ENCODE measurements around the gene PCBP3. TPM values are rescaled to one million over a fixed set of nuclear protein-coding genes. Genes with fewer than 3 reads are reported as not detected.

The PCBP3 gene
- total RNA-seq, 2 donors from 2014 or later: 2.1 to 5.3 TPM

DNA sequence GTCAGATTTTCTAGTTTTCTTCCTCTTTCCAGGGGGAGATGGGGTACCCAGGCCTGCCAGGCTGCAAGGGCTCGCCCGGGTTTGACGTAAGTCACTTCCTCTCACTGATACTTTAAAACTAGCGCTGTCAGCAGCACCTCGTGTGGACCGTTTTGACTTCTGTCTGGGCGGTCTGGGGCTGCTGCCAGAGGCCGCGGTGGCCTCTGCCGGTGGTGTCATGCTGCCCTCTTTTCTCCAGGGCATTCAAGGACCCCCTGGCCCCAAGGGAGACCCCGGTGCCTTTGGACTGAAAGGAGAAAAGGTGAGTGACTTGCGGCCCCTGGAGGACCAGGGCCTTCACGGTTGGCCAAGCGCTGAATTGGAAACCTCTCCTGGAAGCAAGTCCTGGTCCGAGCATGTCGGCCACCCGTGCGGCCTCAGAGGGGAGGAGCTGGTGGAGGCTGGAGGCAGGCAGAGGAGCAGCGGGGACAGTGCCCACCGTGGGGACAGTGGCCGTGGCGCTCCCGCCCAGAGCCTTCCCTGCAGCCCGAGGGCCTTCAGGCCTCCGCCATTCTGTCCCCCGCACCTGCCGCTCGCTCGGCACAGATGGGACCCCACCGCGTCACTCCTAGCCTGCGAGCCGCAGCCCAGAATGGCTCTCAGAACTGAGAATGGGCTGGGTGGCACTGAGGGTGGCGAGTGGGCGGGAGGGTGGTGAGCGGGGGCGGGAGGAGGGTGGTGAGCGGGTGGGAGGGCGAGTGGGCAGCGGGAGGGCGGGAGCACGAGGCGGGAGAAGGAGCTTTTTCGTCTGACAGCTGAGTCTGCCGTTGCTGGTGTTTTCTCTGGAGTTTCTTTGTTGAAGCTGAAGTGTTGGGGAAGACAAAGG, 347.4 kb downstream of the PCBP3 start:
- no peaks in the 10 kb centered on the region for H3K4me1 ChIP-seq
- TF ChIP-seq CTCF (IDR thresholded peaks at IDR 0.05): no peak
- DNase-seq: peak; percentile 12
- intact Hi-C loops (cut with DNase I): no loop called here
- no peak overlapping the region for H3K9ac ChIP-seq (ENCODE audit: low read depth in 2 of 2, low read length in 2 of 2)
- H3K36me3 ChIP-seq: no peaks in the 10 kb centered on the region
- H3K9me3 ChIP-seq: no peaks in the 10 kb centered on the region
- no peak overlapping the region for H3K4me3 ChIP-seq
- H3K27ac ChIP-seq: no peak overlapping the region
- H3K27me3 ChIP-seq: no peaks in the 10 kb centered on the region

DNA sequence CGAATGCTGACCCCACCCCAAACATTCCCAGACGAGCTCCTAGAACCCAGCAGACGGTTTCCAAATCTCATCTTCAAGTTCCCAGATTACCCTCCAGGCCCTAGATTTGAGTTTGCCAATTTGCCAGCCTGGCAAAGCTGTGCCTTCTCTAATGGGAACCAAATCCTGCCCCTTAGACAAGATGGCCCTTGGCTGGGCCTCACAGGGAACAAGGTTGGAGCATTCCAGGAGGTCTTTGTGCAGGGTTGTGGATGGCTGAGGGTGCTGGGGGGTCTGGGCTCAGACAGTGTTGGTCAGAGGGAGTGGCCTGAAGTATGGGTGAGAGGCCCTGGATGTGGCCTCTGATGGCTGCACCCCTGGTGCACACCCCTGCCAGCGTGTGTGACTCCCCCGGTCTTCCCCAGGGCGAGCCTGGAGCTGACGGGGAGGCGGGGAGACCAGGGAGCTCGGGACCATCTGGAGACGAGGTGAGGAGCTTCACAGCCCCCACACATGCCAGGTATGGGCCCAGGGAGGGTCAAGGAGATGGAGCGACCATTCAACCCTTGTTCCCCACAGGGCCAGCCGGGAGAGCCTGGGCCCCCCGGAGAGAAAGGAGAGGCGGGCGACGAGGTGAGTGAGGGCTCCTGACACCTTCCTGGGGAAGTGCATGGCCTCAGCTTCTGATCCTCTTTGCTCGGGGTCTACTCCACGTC, 348.2 kb downstream of the PCBP3 start:
- Histone ChIP-seq H3K9ac (ENCODE audit: low read depth in 2 of 2, low read length in 2 of 2) (no peak overlapping the region), H3K27ac (no peak overlapping the region), H3K4me3 (no peak overlapping the region), H3K9me3 (no peaks in the 10 kb centered on the region), H3K27me3 (no peaks in the 10 kb centered on the region), H3K4me1 (no peaks in the 10 kb centered on the region), H3K36me3 (no peaks in the 10 kb centered on the region)
- intact Hi-C loops (cut with DNase I): no loop called here
- DNase-seq: peak; percentile 15
- TF ChIP-seq CTCF (IDR thresholded peaks at IDR 0.05): no peak

Other genes with a start within 250 kb of the PCBP3 start
- 10 to 100 TPM in 1 of 2 donors, 1 to 10 TPM in 1; 8.4 to 22.3 TPM for gene COL18A1, start 238.6 kb upstream of the PCBP3 start, total RNA-seq
- gene SLC19A1, start 101.3 kb upstream of the PCBP3 start, total RNA-seq: 10 to 100 TPM; 10.7 to 25.3 TPM